ENCODE results near the gene CDKN2AIP.

DNA sequence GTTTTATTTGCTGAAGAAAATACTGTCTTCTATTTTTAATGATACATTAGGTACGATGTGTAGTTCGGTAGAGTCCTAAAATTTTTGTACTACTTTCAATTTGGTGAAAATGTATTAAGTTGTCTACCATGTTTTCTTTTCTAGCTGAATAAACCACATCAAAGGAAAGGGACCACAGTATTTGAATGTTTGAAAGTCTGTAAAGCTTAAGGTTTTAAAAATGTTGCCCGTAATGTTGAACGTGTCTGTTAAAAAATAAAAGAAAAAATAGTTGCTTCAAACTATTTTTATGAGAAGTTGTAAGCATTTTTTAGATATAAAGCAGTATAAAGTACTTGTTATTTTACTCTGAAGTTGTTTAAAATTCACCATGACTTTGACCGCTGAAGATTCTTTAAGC lies 3.2 kb downstream of the CDKN2AIP start:
- TF ChIP-seq, protein P1, sequence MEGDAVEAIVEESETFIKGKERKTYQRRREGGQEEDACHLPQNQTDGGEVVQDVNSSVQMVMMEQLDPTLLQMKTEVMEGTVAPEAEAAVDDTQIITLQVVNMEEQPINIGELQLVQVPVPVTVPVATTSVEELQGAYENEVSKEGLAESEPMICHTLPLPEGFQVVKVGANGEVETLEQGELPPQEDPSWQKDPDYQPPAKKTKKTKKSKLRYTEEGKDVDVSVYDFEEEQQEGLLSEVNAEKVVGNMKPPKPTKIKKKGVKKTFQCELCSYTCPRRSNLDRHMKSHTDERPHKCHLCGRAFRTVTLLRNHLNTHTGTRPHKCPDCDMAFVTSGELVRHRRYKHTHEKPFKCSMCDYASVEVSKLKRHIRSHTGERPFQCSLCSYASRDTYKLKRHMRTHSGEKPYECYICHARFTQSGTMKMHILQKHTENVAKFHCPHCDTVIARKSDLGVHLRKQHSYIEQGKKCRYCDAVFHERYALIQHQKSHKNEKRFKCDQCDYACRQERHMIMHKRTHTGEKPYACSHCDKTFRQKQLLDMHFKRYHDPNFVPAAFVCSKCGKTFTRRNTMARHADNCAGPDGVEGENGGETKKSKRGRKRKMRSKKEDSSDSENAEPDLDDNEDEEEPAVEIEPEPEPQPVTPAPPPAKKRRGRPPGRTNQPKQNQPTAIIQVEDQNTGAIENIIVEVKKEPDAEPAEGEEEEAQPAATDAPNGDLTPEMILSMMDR (conservative IDR thresholded peaks at IDR 0.05; ENCODE audit: low read length): no peak
- TF ChIP-seq EZH2phosphoT487 (IDR thresholded peaks at IDR 0.05; ENCODE audit: borderline replicate concordance, low read depth, low read length): no peak
